NCI-H1105 (cell line): Measurements from ENCODE around the gene PRKCD.

Source experiments
- DNase-seq: peaks from one replicate; lab custom pipeline; 2025; lab: John Stamatoyannopoulos, UW

PRKCD gene

DNA sequence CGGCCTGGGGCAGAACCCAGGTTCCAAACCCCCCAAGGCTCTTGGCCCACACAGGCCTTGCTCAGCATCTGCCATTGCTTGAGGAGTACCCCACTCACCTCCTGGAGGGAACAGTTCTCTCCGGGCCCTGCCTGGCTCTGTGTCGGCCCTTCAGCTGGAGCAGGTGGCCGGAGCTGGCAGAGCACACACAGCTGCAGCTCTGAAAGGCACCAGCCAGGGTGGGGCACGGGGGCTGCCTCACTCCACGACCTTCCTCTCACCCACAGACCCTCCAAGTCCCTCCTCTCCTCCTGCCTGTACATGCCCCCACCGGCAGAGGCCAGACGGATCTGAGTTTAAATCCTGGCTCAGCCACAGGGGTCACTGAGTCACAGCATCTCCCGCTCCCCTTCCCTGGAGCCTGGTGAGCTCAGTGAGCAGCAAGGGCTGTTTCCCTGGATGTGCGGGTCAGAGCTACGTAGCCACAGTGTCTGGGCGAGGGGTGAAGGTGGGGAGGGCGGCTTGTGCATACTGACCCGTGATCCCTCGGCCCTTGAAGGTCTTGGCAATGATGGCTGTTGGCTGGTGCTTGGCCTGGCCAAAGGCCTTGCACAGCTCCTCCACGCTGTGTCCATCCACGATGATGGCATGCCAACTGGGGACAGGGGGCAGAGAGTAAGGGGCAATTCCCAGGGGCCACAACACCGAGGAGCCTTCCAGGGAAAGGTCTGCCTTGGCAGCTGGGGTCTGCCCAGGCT lies 71.8 kb downstream of the PRKCD start:
- no peak for DNase-seq

DNA sequence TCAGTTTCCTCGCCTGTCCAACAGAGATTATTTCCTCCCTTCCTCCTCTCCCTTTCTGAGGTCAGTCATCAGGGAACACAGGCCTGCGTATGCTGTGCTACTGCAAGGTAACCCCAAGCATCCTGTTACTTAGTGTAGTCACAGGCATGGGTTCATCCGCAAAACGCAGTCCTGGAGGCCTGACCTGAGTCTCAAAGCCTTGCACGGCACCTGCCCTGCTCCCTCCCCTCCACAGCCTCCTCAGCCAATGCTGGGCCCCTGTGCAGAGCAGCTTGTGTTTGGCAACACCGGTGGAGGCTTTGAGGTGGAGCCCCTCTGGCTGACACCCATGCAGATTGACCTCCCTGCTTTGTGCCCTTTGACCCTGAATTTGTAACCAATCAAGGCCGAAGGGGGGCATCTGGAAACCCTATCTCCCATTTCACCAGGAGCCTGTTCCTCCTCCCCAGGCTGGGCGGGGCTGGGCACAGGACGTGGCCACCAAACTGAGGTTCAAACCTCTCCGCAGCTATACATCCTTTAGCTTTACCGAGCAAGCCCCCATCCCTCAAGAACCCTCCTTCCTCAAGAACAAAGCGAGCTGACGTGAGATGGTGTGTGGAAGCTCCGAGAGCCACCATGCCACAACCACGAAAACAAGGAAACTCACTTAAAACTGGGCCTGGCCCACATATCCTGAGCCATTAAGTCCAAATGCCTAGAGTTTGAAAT lies 73.3 kb downstream of the PRKCD start:
- DNase-seq, result no peak

DNA sequence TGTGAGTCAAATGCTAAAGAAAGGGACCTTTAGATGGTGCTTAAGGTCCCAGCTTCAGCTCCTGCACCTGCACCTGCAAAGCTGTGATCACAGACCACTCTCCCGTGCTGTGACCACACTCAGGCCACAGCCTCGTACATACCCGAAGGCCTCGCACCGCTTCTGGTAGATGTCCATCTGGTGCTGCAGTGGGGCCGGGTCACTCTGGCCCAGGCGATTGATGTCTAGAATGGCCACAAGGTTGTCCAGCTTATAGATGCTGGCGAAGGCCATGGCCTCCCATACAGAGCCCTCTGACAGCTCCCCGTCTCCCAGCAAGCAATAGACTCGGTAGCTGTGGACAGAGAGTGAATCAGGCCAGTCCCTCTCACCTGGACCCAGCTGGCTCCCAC lies 73.8 kb downstream of the PRKCD start:
- no peak for DNase-seq

- DNase-seq, result no peak
Measured at GRCh38 chr3:53235545-53235944, 74.5 kb downstream of the PRKCD start.

DNA sequence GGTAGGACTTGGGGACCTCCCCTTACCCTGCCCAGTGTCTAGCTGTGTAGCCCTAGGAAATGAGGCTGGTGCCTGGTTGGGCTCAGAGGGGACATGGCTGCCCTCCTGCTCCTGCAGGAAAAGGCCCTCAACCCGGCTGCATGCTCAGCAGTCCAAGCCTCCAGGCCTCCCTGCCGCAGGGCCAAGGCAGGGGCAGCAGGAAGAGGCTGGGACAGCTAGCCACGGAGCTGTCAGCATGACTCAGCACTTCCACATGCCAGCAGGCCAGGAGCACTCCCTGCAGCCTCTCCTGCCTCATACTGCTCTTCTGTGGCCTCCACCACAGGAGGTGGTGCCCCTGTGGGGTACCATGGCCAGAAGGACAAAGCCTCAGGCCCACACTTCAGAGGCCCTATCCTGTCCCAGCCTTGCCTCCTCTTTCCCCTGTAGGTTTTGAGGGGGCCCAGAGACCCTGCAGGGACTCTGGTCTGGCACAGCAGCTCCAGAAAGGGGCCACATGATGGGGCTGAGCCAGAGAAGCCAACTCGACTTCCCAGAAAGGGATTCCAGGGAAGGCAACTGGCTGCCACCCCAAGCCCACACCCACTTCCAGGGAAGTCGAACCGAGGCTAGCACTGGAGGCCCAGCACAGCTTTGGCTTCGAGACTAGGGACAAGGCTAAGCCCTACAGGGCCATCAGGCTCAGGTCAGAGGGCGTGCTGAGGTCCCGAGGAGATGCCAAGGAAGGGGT lies 75.3 kb downstream of the PRKCD start:
- DNase-seq, result no peak

DNA sequence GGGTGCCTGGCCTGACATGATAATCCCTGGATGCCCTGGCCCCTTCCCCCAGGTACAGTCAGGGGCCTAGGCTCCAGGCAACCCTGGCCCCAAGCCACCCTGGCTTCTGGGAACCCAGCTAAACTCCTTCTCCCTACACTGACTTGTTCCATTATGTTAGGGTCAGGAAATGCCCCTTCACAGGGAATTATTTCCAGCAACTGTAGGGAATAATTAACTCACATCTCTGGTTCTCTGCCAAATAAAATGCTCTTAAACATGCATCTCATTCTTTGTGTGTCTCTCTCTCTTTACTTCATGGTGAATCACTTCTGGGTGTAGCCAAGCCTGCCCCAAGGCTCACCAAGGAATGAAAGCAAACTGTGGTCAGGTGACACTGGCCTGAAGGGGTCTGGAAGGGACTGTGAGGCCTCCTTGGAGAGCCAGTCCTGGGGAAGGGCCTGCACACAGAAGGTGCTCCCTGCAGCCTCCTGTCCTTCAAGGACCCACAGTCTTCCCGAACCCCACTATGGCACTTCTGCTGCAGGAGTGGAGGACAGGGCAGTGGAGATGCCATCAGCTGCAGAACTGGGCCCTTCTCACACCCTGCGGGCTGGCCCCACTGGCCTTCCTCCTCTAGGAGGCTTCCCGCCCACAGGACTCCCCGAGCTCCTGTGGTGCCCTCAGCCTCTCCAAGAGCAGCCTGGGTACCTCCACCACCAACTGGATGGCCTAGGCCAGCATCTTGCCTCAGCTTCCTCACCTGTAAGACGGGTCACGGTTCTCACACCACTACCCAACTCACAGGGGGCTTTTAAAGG lies 77.2 kb downstream of the PRKCD start:
- DNase-seq, result no peak

- no peak for DNase-seq
Measured at GRCh38 chr3:53238886-53239285, 77.9 kb downstream of the PRKCD start.

DNA sequence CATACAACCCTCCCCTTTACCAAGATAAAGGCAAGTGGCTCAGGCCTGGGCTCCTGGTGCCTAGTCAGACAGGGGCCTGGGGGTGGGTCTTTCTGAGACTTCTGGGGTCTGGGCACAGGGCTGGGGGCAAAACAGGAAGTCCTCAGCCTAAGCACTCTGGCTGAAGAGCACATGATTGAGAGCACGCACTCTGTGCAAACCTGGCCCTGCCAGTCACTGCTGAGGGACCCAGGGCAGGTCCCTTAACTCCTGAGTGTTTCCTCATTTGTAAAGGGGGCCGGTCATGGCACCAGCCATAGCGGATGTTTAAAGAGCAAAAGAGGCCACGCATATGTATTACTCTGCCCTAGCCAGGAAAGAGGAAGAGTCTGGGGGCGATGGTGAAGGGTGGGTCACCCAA lies 78.8 kb downstream of the PRKCD start:
- no peak for DNase-seq

DNA sequence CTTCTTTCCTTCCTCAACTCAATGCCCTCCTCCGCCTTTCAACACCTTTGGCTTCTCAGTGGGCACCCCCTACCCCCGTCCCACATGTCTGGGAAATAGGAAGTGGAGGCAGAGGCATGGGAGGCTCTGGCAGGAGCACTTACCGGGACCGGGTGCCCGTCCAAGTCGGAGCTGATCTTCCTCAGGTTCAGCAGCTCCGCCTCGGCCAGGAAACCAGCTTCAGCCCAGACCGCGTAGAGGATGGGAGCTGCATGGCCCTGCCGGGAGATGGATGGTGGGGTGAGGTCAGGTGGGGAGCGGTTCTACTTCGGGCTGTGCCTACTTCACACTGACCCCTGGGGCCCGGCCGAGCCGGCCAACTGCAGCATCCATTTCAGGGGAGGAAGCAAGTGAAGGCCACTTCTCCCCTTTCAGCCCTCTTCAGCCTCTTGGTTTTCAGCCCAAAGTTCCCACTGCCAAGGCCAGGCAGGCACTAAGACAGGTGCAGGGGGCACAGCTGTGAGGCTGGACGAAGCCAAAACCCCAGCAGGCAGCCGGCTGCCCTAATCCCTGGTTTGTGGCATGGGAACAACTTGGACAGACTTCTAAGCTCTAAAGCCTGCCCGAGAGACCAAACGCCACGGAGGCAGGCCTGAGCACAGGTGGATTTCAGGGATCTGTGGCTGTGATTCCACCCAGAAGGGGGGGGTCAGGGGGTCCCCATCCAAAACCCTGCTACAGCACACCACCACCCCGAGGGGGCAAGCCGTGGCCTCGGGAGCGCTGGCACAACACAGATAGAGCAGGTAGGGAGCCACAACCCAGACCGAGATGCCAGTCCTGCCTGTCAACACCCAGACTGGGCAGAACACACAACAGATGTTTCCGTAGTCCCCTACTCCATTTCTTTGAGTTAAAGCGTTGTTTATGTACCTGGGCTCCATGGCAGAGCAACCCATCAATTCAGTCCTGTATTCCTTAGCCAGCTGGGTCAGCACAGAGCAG lies 80.3 kb downstream of the PRKCD start:
- no peak for DNase-seq

- DNase-seq, result no peak
Measured at GRCh38 chr3:53242155-53242554, 81.1 kb downstream of the PRKCD start.
